ENCODE results near the gene NEMF.
"Not testable (repeated sequence)": the region's sequence is repeated elsewhere in the genome, so short reads cannot be mapped to it uniquely, and the experiment has no call there.

The NEMF gene

GRCh38 chr14:49852301-49853157, at the start of gene NEMF:
Gene NEMF, minus strand, starts transcription at chr14:49852788. Its CDS starts 35 bp downstream, at chr14:49852753.
- peak; percentile 57 for DNase-seq (ENCODE audit: low read depth)

- DNase-seq (ENCODE audit: low read depth), result no peak
These were observed 48.4 kb upstream of the NEMF start for GRCh38 chr14:49900973-49901372.

GRCh38 chr14:49898485-49898884, 45.9 kb upstream of the NEMF start:
- no peak for DNase-seq (ENCODE audit: low read depth)

- no peak for DNase-seq (ENCODE audit: low read depth)
These were observed 45.4 kb upstream of the NEMF start for GRCh38 chr14:49897965-49898364.

GRCh38 chr14:49897414-49897813, 44.8 kb upstream of the NEMF start:
- no peak for DNase-seq (ENCODE audit: low read depth)

GRCh38 chr14:49896966-49897365, 44.4 kb upstream of the NEMF start:
- no peak for DNase-seq (ENCODE audit: low read depth)

- DNase-seq (ENCODE audit: low read depth), result not testable (repeated sequence)
These were observed 43.7 kb upstream of the NEMF start for GRCh38 chr14:49896272-49896671.

GRCh38 chr14:49895480-49895879, 42.9 kb upstream of the NEMF start:
- no peak for DNase-seq (ENCODE audit: low read depth)

- DNase-seq (ENCODE audit: low read depth), result not testable (repeated sequence)
These were observed 41.9 kb upstream of the NEMF start for GRCh38 chr14:49894214-49895107.

GRCh38 chr14:49893309-49894213, 41.0 kb upstream of the NEMF start:
- peak; percentile 64 for DNase-seq (ENCODE audit: low read depth)

GRCh38 chr14:49892636-49893308, 40.2 kb upstream of the NEMF start, which contains the start of gene ARF6:
Gene ARF6, plus strand, starts transcription at chr14:49893082. Its CDS starts 655 bp downstream, at chr14:49893737.
- peak; percentile 96 for DNase-seq (ENCODE audit: low read depth)

GRCh38 chr14:49892301-49892635, 39.7 kb upstream of the NEMF start:
- no peak for DNase-seq (ENCODE audit: low read depth)

GRCh38 chr14:49888293-49888692, 35.7 kb upstream of the NEMF start:
- DNase-seq (ENCODE audit: low read depth), result no peak

GRCh38 chr14:49886523-49886922, 33.9 kb upstream of the NEMF start:
- DNase-seq (ENCODE audit: low read depth), result no peak

- DNase-seq (ENCODE audit: low read depth), result no peak
These were observed 30.5 kb upstream of the NEMF start for GRCh38 chr14:49882826-49883694.

- DNase-seq (ENCODE audit: low read depth), result no peak
These were observed 28.9 kb upstream of the NEMF start for GRCh38 chr14:49881350-49882001.

GRCh38 chr14:49880267-49881064, 27.9 kb upstream of the NEMF start:
- DNase-seq (ENCODE audit: low read depth), result no peak

GRCh38 chr14:49879646-49880204, 27.1 kb upstream of the NEMF start:
- DNase-seq (ENCODE audit: low read depth), result no peak
